Stimulated activated naive CD4-positive, alpha-beta T cell (primary cell): Measurements from ENCODE around the gene POU2AF2.

Source experiments
- DNase-seq, 6 experiments: peaks; one replicate each; lab custom pipeline; 2025; lab: John Stamatoyannopoulos, UW

Gene POU2AF2

GRCh38 chr11:111330234-111330893, 84.8 kb downstream of the POU2AF2 start:
- no peak for DNase-seq

GRCh38 chr11:111331711-111332479, 86.4 kb downstream of the POU2AF2 start:
- no peak for DNase-seq

- DNase-seq, result no peak
These were observed 89.3 kb downstream of the POU2AF2 start for GRCh38 chr11:111334532-111335502.

- DNase-seq, result no peak
These were observed 90.0 kb downstream of the POU2AF2 start for GRCh38 chr11:111335549-111335948.
